Lung microvascular endothelial cell (primary cell): ENCODE data around the gene PRPF40A. TPM values are rescaled to one million over a fixed set of nuclear protein-coding genes. Genes with fewer than 3 reads are reported as not detected.

Source experiments
- DNase-seq, 2 donors: peaks; one replicate each; pipeline versions ENCODE4 v3.0.0 to v3.0.0-alpha.2; 2010; ENCODE audit warnings: low read depth in 2 of 2
- total RNA-seq: library from RNA; depleted of rRNA; stranded (reverse); fragments of >200 nt; gene quantifications from 2 replicates; pipeline ENCODE4 v1.2.1, GENCODE V29; 2014

The PRPF40A gene
- total RNA-seq, 1 donor from 2014 or later, result 69.4 TPM

- peak; percentile 93 for DNase-seq
Measured at GRCh38 chr2:152718076-152718908, 1.0 kb upstream of the PRPF40A start, which contains the start of gene ARL6IP6. ARL6IP6 (plus strand) TSS chr2:152718620; CDS start chr2:152718625, 5 bp downstream.

- peak; percentile 27 to 42 for DNase-seq
Measured at GRCh38 chr2:152716805-152717227, 445 bp downstream of the PRPF40A start.

GRCh38 chr2:152715854-152716428 lies 1.3 kb downstream of the PRPF40A start:
- DNase-seq, result peak; percentile 42 to 44

- no peak for DNase-seq
Measured at GRCh38 chr2:152715112-152715511, 2.1 kb downstream of the PRPF40A start.

- DNase-seq, result no peak
Measured at GRCh38 chr2:152710713-152711112, 6.5 kb downstream of the PRPF40A start.

GRCh38 chr2:152708742-152709141 lies 8.5 kb downstream of the PRPF40A start:
- no peak for DNase-seq

- DNase-seq, result no peak
Measured at GRCh38 chr2:152706477-152707021, 10.7 kb downstream of the PRPF40A start.

GRCh38 chr2:152701198-152701597 lies 16.1 kb downstream of the PRPF40A start:
- DNase-seq, result no peak

GRCh38 chr2:152696476-152696875 lies 20.8 kb downstream of the PRPF40A start:
- no peak for DNase-seq

- no peak for DNase-seq
Measured at GRCh38 chr2:152695763-152696162, 21.5 kb downstream of the PRPF40A start.

GRCh38 chr2:152694161-152694661 lies 23.1 kb downstream of the PRPF40A start:
- DNase-seq, result peak; percentile 28 to 74

- no peak for DNase-seq
Measured at GRCh38 chr2:152693033-152693432, 24.2 kb downstream of the PRPF40A start.

- DNase-seq, result no peak
Measured at GRCh38 chr2:152686321-152686720, 30.9 kb downstream of the PRPF40A start.

- DNase-seq, result no peak
Measured at GRCh38 chr2:152683400-152683799, 33.9 kb downstream of the PRPF40A start.

- no peak for DNase-seq
Measured at GRCh38 chr2:152682663-152683062, 34.6 kb downstream of the PRPF40A start.

- DNase-seq, result no peak
Measured at GRCh38 chr2:152678808-152679207, 38.5 kb downstream of the PRPF40A start.

- no peak for DNase-seq
Measured at GRCh38 chr2:152676461-152676860, 40.8 kb downstream of the PRPF40A start.

- DNase-seq, result no peak
Measured at GRCh38 chr2:152674334-152674733, 42.9 kb downstream of the PRPF40A start.

GRCh38 chr2:152664725-152665124 lies 52.5 kb downstream of the PRPF40A start:
- no peak for DNase-seq

GRCh38 chr2:152661076-152661475 lies 56.2 kb downstream of the PRPF40A start:
- DNase-seq, result no peak

GRCh38 chr2:152658221-152658620 lies 59.0 kb downstream of the PRPF40A start:
- no peak for DNase-seq

GRCh38 chr2:152657043-152657442 lies 60.2 kb downstream of the PRPF40A start:
- no peak for DNase-seq
